ENCODE results near the gene RTP3. TPM values are rescaled to one million over a fixed set of nuclear protein-coding genes. Genes with fewer than 3 reads are reported as not detected.

RTP3 gene
- polyA plus RNA-seq, 1 donor from 2014 or later, result not detected

GRCh38 chr3:46466273-46466672 is 31.5 kb upstream of the RTP3 start:
- H4K20me1 ChIP-seq (ENCODE audit: insufficient read depth), result no peaks in the 10 kb centered on the region
- TF ChIP-seq RAD21 (conservative IDR thresholded peaks at IDR 0.05) (no peak), EP300 (conservative IDR thresholded peaks at IDR 0.05; ENCODE audit: poor library complexity, severe bottlenecking) (no peak), EZH2 (IDR thresholded peaks at IDR 0.05; ENCODE audit: borderline replicate concordance, insufficient read depth, low read length, poor library complexity, severe bottlenecking) (no peak), MXI1 (conservative IDR thresholded peaks at IDR 0.05; ENCODE audit: poor library complexity, severe bottlenecking) (no peak), SMC3 (conservative IDR thresholded peaks at IDR 0.05; ENCODE audit: poor library complexity) (no peak), CTCF (IDR thresholded peaks at IDR 0.05; ENCODE audit: poor library complexity, severe bottlenecking) (no peak), REST (IDR thresholded peaks at IDR 0.05; ENCODE audit: borderline replicate concordance) (no peak), TAF1 (IDR thresholded peaks at IDR 0.05; ENCODE audit: low read depth) (no peak), POLR2AphosphoS5 (IDR thresholded peaks at IDR 0.05) (no peak)

GRCh38 chr3:46466871-46467403 is 30.8 kb upstream of the RTP3 start:
- Histone ChIP-seq H3K9ac (ENCODE audit: low read length) (no peak overlapping the region), H4K20me1 (ENCODE audit: insufficient read depth) (no peaks in the 10 kb centered on the region), H3K9me2 (ENCODE audit: insufficient read depth, low read length) (no peaks in the 10 kb centered on the region), H3K4me2 (ENCODE audit: low read length) (no peak overlapping the region), H2AFZ (ENCODE audit: low read depth, low read length) (no peak overlapping the region), H3K27ac (ENCODE audit: low read length) (no peak overlapping the region), H3K79me2 (replicated peaks; ENCODE audit: insufficient read depth, low read length) (no peaks in the 10 kb centered on the region), H3K27me3 (ENCODE audit: insufficient read depth, low read depth, low read length) (peaks cover 23% of the 10 kb centered on the region), H3K36me3 (ENCODE audit: insufficient read depth, low read length) (no peaks in the 10 kb centered on the region), H3F3A (ENCODE audit: insufficient read depth, low read length, poor library complexity, severe bottlenecking) (no peaks in the 10 kb centered on the region), H3K4me3 (ENCODE audit: low read length) (no peak overlapping the region), H3K9me3 (ENCODE audit: low read length) (no peaks in the 10 kb centered on the region)
- TF ChIP-seq EZH2 (IDR thresholded peaks at IDR 0.05; ENCODE audit: borderline replicate concordance, insufficient read depth, low read length, poor library complexity, severe bottlenecking) (no peak), EP300 (conservative IDR thresholded peaks at IDR 0.05; ENCODE audit: poor library complexity, severe bottlenecking) (no peak), MXI1 (conservative IDR thresholded peaks at IDR 0.05; ENCODE audit: poor library complexity, severe bottlenecking) (no peak), SMC3 (conservative IDR thresholded peaks at IDR 0.05; ENCODE audit: poor library complexity) (no peak), RAD21 (conservative IDR thresholded peaks at IDR 0.05) (no peak), CTCF (IDR thresholded peaks at IDR 0.05; ENCODE audit: poor library complexity, severe bottlenecking) (no peak), TAF1 (IDR thresholded peaks at IDR 0.05; ENCODE audit: low read depth) (no peak), REST (IDR thresholded peaks at IDR 0.05; ENCODE audit: borderline replicate concordance) (no peak), POLR2AphosphoS5 (IDR thresholded peaks at IDR 0.05) (no peak)

More at GRCh38 chr3:46466273-46466672, 31.5 kb upstream of the RTP3 start:
- H3K4me2 ChIP-seq (ENCODE audit: low read length), result no peak overlapping the region
- H3K9me2 ChIP-seq (ENCODE audit: insufficient read depth, low read length), result no peaks in the 10 kb centered on the region
- no peak overlapping the region for H2AFZ ChIP-seq (ENCODE audit: low read depth, low read length)
- no peaks in the 10 kb centered on the region for H3K79me2 ChIP-seq (replicated peaks; ENCODE audit: insufficient read depth, low read length)
- no peaks in the 10 kb centered on the region for H3K9me3 ChIP-seq (ENCODE audit: low read length)
- H3K9ac ChIP-seq (ENCODE audit: low read length), result no peak overlapping the region
- H3K27me3 ChIP-seq (ENCODE audit: insufficient read depth, low read depth, low read length), result peaks cover 23% of the 10 kb centered on the region
- no peaks in the 10 kb centered on the region for H3F3A ChIP-seq (ENCODE audit: insufficient read depth, low read length, poor library complexity, severe bottlenecking)
- no peak overlapping the region for H3K27ac ChIP-seq (ENCODE audit: low read length)
- no peaks in the 10 kb centered on the region for H3K36me3 ChIP-seq (ENCODE audit: insufficient read depth, low read length)
- no peak overlapping the region for H3K4me3 ChIP-seq (ENCODE audit: low read length)

Measured in neural cell (in vitro differentiated cells).